Mucosa of gallbladder (tissue), 1 donor: ENCODE data around the gene RETREG1. TPM values are rescaled to one million over a fixed set of nuclear protein-coding genes. Genes with fewer than 3 reads are reported as not detected.
"Not testable (repeated sequence)": the region's sequence is repeated elsewhere in the genome, so short reads cannot be mapped to it uniquely, and the experiment has no call there.

Source experiments
- DNase-seq: peaks from one replicate; pipeline ENCODE4 v3.0.0-alpha.2; 2020; ENCODE audit warnings: low spot score
- total RNA-seq: library from RNA; stranded (reverse); gene quantifications from one replicate; pipeline ENCODE4 v1.2.1, GENCODE V29; 2021
- donor health status: DM: no; HTN: no; CAD: no.

The RETREG1 gene, protein sequence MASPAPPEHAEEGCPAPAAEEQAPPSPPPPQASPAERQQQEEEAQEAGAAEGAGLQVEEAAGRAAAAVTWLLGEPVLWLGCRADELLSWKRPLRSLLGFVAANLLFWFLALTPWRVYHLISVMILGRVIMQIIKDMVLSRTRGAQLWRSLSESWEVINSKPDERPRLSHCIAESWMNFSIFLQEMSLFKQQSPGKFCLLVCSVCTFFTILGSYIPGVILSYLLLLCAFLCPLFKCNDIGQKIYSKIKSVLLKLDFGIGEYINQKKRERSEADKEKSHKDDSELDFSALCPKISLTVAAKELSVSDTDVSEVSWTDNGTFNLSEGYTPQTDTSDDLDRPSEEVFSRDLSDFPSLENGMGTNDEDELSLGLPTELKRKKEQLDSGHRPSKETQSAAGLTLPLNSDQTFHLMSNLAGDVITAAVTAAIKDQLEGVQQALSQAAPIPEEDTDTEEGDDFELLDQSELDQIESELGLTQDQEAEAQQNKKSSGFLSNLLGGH
- total RNA-seq, result 63.7 TPM

DNA sequence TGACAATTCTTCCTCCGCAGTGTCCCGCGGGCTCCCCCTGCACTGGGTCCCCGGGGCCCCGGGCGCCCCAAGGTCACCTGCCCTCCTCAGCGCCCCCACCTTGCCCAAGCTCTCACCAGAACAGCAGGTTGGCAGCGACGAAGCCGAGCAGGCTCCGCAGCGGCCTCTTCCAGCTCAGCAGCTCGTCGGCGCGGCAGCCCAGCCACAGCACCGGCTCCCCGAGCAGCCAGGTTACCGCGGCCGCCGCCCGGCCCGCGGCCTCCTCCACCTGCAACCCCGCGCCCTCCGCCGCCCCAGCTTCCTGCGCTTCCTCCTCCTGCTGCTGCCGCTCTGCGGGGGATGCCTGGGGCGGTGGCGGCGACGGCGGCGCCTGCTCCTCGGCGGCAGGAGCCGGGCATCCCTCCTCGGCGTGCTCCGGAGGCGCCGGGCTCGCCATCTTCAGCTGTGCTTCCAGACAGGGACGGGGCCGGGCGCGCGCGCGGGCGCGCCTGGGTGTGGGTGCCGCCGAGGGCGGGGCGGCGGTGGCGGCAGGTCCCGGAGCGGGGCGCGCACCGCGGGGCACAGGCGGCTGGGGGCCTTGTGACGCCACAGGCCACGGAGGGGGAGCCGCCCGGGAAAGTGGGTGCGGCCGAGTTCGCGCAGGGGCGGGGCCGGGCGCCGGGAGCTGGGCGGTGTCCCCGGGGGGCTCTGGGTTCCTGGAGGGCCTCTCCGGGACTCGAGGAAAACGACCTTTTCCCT is at the start of gene RETREG1:
RETREG1 (minus strand) TSS at position 462 of the 738 bp plus-strand sequence; CDS start at position 436, 26 bp downstream.
- DNase-seq, result peak; percentile 61

DNA sequence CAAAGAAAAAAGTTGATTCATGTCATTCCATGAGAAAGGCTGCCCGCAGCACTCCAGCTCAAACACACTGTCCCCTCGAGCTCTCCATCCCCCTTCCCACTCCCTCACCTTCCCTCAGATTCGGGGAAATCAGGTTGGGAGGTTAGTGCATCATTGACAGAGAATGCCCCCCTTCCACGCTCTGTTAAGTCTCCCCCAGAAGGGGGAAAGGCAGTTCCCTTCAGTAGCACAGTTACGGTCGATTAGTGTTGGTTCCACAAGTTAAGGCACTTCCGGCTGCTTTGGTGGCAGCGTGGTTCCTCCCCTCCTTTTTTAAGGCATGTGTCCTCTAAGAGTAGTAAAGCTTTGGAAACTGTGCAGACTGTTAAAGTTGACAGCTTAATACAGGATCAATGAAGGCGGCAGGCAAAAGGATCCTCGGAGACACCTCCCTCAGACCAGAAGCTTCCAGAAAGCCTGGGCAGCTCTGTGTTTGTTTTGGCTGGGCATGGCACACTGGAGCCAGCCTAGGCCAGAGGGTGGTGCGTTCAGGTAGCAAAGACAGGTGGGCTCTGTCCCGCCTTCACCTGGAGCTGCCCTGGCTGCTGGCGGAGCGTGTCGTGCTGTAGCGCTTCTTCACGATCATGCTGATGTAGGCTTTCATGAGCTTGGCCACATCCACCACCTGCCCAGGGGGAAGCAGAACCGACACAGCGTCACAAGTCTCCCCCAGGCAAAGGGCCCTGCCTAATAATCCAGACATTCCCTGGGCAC is 49.5 kb upstream of the RETREG1 start:
- no peak for DNase-seq

DNA sequence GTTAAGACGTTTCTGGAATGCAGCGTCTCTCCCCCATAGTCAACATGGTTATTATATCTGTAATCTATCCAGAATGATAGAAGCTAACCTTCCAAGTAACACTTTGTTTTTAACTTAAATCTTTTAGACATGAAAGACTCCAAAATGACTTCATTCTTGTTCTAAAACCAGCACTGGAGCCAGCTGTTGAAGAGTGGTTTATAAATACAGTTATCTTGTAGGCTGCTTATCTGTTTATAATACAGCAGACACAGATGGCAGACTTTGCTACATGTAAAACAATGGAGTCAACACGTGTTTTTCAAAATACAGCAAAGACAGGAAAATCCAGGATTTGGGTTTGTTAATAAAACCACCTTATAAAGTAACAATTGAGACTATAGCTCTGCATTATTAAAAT is 48.8 kb upstream of the RETREG1 start:
- no peak for DNase-seq

- DNase-seq, result no peak
Measured at GRCh38 chr5:16664368-16664767, 47.6 kb upstream of the RETREG1 start.

- DNase-seq, result no peak
Measured at GRCh38 chr5:16663840-16664239, 47.0 kb upstream of the RETREG1 start.

DNA sequence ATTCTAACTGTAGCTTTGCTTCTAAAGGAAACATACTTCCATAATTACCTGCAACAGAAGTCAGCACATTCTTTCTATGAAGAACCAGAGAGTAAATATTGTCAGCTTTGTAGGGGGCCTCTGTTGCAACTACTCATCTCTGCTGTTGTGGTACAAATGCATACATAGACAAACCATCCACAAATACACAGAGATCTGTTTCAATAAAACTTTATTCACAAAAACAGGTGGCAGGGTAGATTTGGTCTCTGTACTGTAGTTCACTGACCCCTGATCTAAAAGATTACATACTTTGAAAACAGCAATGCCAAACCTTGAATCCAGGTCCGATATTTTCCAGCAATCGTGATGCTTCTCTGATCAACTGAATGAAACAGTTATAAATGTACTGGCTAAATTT is 44.9 kb upstream of the RETREG1 start:
- DNase-seq, result no peak

DNA sequence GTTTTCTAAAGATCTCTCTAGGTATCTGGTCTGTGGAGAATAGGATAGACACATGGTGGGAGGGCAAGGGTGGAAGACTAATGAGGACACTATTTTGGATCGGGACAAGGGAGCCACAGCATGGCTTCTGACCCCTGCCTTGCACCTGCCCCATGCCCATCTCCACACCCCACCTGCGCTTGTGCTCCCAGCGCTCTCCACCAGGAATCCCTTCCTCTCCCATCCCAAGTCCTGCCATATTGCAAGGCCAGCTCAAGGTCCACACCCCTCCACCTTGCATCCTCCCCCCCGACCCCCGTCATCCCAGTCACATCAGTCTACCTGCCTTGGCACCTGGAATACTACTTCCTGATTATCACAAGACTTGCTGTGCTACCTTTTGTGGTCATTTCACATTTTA is 44.2 kb upstream of the RETREG1 start:
- DNase-seq, result no peak

- no peak for DNase-seq
Measured at GRCh38 chr5:16659536-16659935, 42.7 kb upstream of the RETREG1 start.

DNA sequence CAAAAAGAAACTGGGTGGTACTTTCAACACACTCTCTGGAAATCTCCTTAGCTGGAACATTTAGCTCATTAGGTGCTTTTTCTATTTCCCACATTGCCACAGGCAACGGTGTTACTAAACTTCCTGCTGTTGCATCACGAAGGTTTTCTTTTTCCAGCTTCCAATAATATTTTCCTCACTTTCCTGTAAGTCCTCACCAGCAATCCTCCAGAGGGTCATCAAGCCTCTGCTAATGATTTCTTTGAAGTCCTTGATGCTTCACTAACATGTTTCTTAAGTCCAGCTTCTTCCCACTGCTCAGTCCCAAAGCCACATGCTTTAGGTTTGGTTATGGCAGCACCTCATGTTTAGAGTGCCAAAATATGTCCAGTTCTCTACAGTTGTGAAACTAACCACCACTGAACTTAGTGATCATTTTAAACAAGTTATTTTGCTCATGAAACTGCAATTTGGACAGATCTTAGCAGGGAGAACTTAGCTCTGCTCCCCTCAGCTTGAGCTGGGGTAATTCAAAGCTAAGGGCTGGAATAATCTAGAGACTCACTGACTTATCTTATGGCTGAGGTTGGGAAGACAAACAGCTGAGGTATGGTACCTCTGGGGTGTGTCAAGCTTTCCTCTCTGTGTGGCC is 39.9 kb upstream of the RETREG1 start:
- no peak for DNase-seq

DNA sequence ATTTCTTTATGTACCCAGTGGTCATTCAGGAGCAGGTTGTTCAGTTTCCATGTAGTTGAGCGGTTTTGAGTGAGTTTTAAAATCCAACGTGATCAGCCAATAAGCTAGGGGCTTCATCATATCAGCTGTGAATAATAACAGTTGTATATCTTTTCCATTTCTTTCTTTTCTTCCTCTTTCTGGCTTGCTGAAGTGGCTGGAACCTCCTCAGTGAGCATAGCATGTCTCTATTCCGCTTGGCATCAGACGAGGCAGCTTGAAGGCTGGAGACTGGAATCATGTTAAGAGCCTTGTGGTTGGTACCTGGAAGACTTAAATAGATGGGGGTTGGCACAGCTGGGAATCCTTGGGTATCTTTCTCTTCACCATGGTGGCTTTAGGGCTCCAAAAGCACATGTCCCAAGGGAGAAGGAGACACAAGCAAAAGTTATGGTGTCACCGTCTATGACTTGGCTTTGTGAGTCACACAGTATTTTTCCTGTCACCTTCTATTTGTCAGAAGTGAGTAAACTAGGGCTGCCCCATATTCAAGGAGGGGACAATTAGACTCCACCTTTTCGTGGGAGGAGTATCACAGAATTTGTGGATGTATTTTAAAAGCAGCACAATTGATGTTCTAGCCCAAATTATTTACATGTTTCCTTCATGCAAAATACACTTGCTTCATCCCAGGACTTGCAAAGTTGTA is 38.0 kb upstream of the RETREG1 start:
- no peak for DNase-seq

DNA sequence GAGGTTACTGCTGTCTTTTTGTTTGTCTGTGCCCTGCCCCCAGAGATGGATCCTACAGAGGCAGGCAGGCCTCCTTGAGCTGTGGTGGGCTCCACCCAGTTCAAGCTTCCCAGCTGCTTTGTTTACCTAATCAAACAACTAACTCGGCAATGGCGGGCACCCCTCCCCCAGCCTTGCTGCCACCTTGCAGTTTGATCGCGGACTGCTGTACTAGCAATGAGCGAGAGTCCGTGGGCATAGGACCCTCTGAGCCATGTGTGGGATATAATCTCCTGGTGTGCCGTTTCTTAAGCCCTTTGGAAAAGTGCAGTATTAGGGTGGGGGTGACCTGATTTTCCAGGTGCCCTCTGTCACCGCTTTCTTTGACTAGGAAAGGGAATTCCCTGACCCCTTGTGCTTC is 31.9 kb upstream of the RETREG1 start:
- DNase-seq, result not testable (repeated sequence)

DNA sequence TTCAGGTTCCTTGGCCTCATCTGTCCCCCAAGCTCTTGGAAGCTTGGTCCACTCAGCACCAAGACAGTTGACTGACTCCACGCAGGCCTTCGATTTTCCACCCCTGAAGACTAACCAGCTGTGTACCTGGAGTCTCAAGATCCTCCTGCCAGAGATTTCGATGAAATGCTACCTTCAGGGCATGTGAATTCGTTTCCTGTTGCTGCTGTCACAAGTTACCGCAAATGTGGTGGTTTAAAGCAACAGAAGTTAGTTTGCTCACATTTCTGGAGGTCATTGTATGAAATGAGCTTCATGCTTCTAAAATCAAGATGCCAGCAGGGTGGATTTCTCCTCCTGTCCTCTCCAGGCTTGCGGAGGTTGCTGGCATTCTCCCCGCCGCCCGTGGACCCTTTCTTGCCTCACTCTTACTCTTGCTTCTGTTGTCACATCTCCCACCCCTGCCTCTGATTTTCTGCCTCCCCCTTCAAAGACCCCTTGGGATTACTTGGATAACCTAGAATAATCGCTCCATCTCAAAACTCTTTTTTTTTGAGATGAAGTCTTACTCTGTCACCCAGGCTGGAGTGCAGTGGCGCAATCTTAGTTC is 27.6 kb upstream of the RETREG1 start:
- DNase-seq, result no peak

DNA sequence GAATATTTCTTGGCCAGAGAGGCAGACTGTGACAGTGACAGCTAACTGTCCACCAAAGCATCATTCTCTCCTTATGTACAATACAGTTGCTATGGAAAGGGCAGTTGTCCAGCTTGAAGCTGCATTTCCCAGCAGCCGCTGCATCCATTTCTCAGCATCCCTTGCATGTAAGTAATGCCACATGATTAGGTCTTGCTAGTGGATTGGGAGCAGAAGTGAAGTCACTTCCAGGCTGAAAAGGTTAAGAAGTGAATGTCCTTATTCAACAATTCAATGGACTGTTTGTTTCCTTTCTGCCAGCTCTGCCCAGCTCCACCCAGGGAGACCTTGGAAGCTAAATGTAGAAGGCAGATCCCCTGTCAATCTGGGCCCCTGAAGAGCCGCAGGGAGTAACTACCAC is 26.1 kb upstream of the RETREG1 start:
- DNase-seq, result no peak

GRCh38 chr5:16639206-16639605 is 22.4 kb upstream of the RETREG1 start:
- no peak for DNase-seq

- no peak for DNase-seq
Measured at GRCh38 chr5:16628376-16628775, 11.6 kb upstream of the RETREG1 start.

GRCh38 chr5:16626696-16627264 is 10.0 kb upstream of the RETREG1 start:
- no peak for DNase-seq

- DNase-seq, result no peak
Measured at GRCh38 chr5:16625096-16625495, 8.3 kb upstream of the RETREG1 start.

GRCh38 chr5:16619136-16619535 is 2.3 kb upstream of the RETREG1 start:
- no peak for DNase-seq

GRCh38 chr5:16618138-16618897 is 1.5 kb upstream of the RETREG1 start:
- DNase-seq, result no peak
